IMR-90 (cell line): Measurements from ENCODE around the gene GDF15.

ENCODE experiments used
- CEBPB ChIP-seq: IDR thresholded peaks from 2 replicates; pipeline ENCODE4 v1.6.1; 2012; ENCODE audit warnings: low read depth, low read length, improper control_type of control experiment
- POLR2A ChIP-seq: IDR thresholded peaks from 2 replicates; pipeline ENCODE4 v1.6.1; 2012; ENCODE audit warnings: mild to moderate bottlenecking, low read depth, low read length
- SMC3 ChIP-seq: fragments of 150-350 bp; IDR thresholded peaks from 2 replicates; pipeline ENCODE4 v1.6.1; 2016; ENCODE audit warnings: low read depth, mild to moderate bottlenecking, antibody characterized with exemption, low read length, moderate library complexity

GRCh38 chr19:18368504-18369222, 17.3 kb upstream of the GDF15 start:
- no peak for TF ChIP-seq SMC3
- no peak for TF ChIP-seq POLR2A
- TF ChIP-seq CEBPB = no peak
